ENCODE measurements around the gene PPP1R14D. TPM values are rescaled to one million over a fixed set of nuclear protein-coding genes. Genes with fewer than 3 reads are reported as not detected.

Gene PPP1R14D
- total RNA-seq, 1 donor from 2014 or later = not detected

GRCh38 chr15:40793216-40793989, 35.1 kb downstream of the PPP1R14D start:
- peaks cover 14% of the 10 kb centered on the region for H3K4me1 Mint-ChIP-seq
- no peaks in the 10 kb centered on the region for H3K9me3 Mint-ChIP-seq
- no peak for DNase-seq (ENCODE audit: low read depth, low spot score)
- TF ChIP-seq, protein P1, sequence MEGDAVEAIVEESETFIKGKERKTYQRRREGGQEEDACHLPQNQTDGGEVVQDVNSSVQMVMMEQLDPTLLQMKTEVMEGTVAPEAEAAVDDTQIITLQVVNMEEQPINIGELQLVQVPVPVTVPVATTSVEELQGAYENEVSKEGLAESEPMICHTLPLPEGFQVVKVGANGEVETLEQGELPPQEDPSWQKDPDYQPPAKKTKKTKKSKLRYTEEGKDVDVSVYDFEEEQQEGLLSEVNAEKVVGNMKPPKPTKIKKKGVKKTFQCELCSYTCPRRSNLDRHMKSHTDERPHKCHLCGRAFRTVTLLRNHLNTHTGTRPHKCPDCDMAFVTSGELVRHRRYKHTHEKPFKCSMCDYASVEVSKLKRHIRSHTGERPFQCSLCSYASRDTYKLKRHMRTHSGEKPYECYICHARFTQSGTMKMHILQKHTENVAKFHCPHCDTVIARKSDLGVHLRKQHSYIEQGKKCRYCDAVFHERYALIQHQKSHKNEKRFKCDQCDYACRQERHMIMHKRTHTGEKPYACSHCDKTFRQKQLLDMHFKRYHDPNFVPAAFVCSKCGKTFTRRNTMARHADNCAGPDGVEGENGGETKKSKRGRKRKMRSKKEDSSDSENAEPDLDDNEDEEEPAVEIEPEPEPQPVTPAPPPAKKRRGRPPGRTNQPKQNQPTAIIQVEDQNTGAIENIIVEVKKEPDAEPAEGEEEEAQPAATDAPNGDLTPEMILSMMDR (conservative IDR thresholded peaks at IDR 0.05) = no peak
- no peak overlapping the region for H3K27ac Mint-ChIP-seq (ENCODE audit: unreplicated experiment)
- H3K4me3 Mint-ChIP-seq = no peak overlapping the region
- no peaks in the 10 kb centered on the region for H3K27me3 Mint-ChIP-seq (ENCODE audit: low read depth)
- H3K36me3 Mint-ChIP-seq (ENCODE audit: low read depth) = peaks cover 2% of the 10 kb centered on the region

DNA sequence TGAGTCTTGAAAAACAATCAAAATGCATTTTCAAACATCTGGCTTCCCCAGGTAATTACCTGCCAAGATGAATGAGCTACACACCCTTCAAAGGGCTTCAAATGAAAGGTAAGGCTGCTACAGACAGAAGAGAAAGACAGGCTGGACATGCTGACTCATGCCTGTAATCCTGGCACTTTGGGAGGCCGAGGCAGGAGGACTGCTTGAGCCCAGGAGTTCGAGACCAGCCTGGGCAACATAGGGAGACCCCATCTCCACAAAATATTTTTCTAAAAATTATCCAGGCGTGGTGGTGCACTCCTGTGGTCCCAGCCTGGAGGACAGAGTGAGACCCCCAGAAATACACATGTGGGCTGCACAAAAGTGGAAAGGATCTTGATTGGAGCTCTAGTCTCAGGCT, 36.1 kb downstream of the PPP1R14D start:
- TF ChIP-seq, protein P1 (conservative IDR thresholded peaks at IDR 0.05) = no peak
- Mint-ChIP-seq H3K9me3 (no peaks in the 10 kb centered on the region), H3K4me1 (peaks cover 8% of the 10 kb centered on the region), H3K27me3 (ENCODE audit: low read depth) (no peaks in the 10 kb centered on the region), H3K4me3 (no peak overlapping the region), H3K36me3 (ENCODE audit: low read depth) (peaks cover 2% of the 10 kb centered on the region), H3K27ac (ENCODE audit: unreplicated experiment) (no peak overlapping the region)
- no peak for DNase-seq (ENCODE audit: low read depth, low spot score)

DNA sequence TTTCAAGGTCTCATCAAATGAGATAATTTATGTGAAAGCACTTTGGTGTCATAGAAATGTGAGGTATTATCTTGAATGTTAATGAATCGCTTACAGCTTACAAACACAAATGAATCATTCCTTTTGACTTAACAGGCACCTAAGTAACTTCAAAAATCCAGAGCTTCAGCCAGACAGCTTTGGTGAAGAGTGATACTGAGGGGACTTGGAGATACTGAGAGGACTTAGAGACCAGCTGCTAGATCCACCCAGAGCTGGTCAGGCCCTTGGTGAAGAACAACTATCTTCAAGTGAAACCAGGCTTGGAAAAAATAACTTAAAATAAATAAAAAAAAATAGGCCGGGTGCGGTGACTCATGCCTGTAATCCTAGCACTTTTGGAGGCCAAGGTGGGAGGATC, 37.8 kb downstream of the PPP1R14D start:
- Mint-ChIP-seq H3K4me1 (peaks cover 3% of the 10 kb centered on the region), H3K9me3 (no peaks in the 10 kb centered on the region), H3K4me3 (no peak overlapping the region), H3K27ac (ENCODE audit: unreplicated experiment) (no peak overlapping the region), H3K36me3 (ENCODE audit: low read depth) (peaks cover 2% of the 10 kb centered on the region), H3K27me3 (ENCODE audit: low read depth) (no peaks in the 10 kb centered on the region)
- DNase-seq (ENCODE audit: low read depth, low spot score) = no peak
- TF ChIP-seq, protein P1 (conservative IDR thresholded peaks at IDR 0.05) = no peak

- Mint-ChIP-seq H3K36me3 (ENCODE audit: low read depth) (peaks cover 2% of the 10 kb centered on the region), H3K4me1 (peaks cover 3% of the 10 kb centered on the region), H3K4me3 (no peak overlapping the region), H3K27me3 (ENCODE audit: low read depth) (no peaks in the 10 kb centered on the region), H3K9me3 (no peaks in the 10 kb centered on the region), H3K27ac (ENCODE audit: unreplicated experiment) (no peak overlapping the region)
- DNase-seq (ENCODE audit: low read depth, low spot score) = no peak
- TF ChIP-seq, protein P1 (conservative IDR thresholded peaks at IDR 0.05) = no peak
Measured at GRCh38 chr15:40789999-40790398, 38.5 kb downstream of the PPP1R14D start.

DNA sequence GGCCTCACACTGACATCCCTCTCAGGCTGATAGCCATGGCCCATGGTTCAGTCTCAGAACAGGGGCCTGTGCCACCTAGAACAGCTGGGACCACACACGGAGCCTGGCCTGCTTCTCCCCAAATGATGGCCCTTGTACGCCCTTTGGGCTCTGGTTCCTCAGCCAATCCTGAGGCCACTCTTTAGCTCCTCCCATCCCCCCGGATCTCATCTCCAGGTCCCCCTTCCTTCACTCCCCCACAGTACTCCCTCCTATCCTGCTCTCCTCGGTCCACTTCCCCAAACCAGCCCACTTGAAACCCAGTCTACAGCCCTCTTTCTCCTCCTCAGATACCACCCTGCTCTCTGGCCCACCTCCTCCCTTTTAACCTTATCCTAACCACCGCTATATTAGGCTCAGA, 39.4 kb downstream of the PPP1R14D start:
- Mint-ChIP-seq H3K9me3 (no peaks in the 10 kb centered on the region), H3K27me3 (ENCODE audit: low read depth) (no peaks in the 10 kb centered on the region), H3K4me1 (peaks cover 3% of the 10 kb centered on the region), H3K27ac (ENCODE audit: unreplicated experiment) (peak overlapping the region; percentile 35), H3K4me3 (no peak overlapping the region), H3K36me3 (ENCODE audit: low read depth) (peaks cover 2% of the 10 kb centered on the region)
- no peak for DNase-seq (ENCODE audit: low read depth, low spot score)
- TF ChIP-seq, protein P1 (conservative IDR thresholded peaks at IDR 0.05) = no peak

All from neural crest cell (in vitro differentiated cells).